ENCODE results near the gene PRKAR2B. TPM values are rescaled to one million over a fixed set of nuclear protein-coding genes. Genes with fewer than 3 reads are reported as not detected.

Gene PRKAR2B
- total RNA-seq, 1 donor from 2014 or later = 7.9 TPM

DNA sequence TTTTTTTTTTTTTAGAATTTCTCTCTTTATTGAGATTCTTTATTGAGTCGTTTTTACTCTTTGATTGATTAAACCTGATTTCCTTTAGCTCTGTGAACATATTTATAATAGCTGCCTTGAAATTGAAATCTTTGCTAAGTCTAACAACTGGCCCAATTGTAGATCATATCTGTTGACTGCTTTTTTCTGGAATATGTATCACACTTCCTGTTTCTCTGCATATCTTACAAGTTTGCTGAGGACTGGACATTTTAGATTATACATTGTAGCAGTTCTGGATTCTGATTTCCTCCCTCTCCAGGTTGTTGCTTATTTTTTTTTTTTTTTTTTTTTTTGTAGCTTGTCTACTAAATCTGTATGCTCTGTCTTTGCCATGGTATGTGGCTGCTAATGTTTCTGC, 56.3 kb downstream of the PRKAR2B start:
- DNase-seq (no peak), ATAC-seq (no peak)
- Histone ChIP-seq H3K27ac (no peak overlapping the region), H3K4me3 (no peak overlapping the region), H3K36me3 (no peaks in the 10 kb centered on the region), H3K4me1 (no peaks in the 10 kb centered on the region), H3K27me3 (no peaks in the 10 kb centered on the region), H3K9me3 (no peaks in the 10 kb centered on the region)
- intact Hi-C loops (cut with DNase I) = no loop called here
- TF ChIP-seq, protein P1, sequence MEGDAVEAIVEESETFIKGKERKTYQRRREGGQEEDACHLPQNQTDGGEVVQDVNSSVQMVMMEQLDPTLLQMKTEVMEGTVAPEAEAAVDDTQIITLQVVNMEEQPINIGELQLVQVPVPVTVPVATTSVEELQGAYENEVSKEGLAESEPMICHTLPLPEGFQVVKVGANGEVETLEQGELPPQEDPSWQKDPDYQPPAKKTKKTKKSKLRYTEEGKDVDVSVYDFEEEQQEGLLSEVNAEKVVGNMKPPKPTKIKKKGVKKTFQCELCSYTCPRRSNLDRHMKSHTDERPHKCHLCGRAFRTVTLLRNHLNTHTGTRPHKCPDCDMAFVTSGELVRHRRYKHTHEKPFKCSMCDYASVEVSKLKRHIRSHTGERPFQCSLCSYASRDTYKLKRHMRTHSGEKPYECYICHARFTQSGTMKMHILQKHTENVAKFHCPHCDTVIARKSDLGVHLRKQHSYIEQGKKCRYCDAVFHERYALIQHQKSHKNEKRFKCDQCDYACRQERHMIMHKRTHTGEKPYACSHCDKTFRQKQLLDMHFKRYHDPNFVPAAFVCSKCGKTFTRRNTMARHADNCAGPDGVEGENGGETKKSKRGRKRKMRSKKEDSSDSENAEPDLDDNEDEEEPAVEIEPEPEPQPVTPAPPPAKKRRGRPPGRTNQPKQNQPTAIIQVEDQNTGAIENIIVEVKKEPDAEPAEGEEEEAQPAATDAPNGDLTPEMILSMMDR (IDR thresholded peaks at IDR 0.05) = no peak

DNA sequence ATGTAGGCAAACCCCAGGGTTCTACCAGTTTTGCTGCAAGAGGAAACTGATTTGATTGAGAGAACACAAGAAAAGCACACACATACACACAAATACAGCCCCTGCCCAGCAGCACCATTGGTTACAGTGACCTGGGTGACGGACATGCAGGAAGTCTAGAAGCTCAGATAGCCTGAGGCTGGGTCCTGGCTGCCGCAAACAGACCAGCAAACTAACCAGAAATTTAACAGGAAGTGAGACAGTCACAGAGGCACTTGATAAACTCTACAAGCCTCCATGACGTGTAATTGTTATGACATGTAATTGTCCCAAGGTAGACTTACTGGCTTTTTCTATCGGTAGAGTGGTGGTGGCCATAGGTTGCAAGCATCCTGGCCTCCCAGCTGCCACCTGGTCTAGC, 58.9 kb downstream of the PRKAR2B start:
- Histone ChIP-seq H3K9me3 (no peaks in the 10 kb centered on the region), H3K36me3 (no peaks in the 10 kb centered on the region), H3K4me3 (no peak overlapping the region), H3K4me1 (no peaks in the 10 kb centered on the region), H3K27ac (no peak overlapping the region), H3K27me3 (no peaks in the 10 kb centered on the region)
- TF ChIP-seq, protein P1 (IDR thresholded peaks at IDR 0.05) = no peak
- no peak for DNase-seq
- peak; percentile 58 for ATAC-seq
- intact Hi-C loops (cut with DNase I) = no loop called here

DNA sequence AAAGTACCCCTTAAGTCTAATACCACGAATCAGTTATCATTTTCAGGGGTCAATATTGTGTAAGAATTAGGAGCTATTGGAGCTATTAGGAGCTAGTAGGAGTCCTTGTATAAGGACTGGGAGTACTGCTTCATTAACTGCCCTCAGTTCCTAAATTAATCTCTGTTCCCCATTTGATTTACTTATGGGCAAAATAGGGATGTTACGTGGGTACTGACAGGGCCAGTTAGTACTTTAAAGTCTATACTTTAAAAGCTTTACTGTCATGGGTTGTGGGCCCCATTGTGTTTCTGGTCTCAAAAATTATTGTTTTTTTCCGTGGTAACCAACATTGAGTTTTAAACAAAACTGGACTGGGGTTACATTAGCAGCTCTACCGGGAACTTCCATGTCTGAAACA, 60.3 kb downstream of the PRKAR2B start:
- no peak overlapping the region for H3K27ac ChIP-seq
- H3K36me3 ChIP-seq = no peaks in the 10 kb centered on the region
- TF ChIP-seq, protein P1 (IDR thresholded peaks at IDR 0.05) = no peak
- no peaks in the 10 kb centered on the region for H3K9me3 ChIP-seq
- H3K4me1 ChIP-seq = no peaks in the 10 kb centered on the region
- H3K4me3 ChIP-seq = no peak overlapping the region
- DNase-seq = no peak
- no peak for ATAC-seq
- H3K27me3 ChIP-seq = no peaks in the 10 kb centered on the region
- intact Hi-C loops (cut with DNase I) = no loop called here

DNA sequence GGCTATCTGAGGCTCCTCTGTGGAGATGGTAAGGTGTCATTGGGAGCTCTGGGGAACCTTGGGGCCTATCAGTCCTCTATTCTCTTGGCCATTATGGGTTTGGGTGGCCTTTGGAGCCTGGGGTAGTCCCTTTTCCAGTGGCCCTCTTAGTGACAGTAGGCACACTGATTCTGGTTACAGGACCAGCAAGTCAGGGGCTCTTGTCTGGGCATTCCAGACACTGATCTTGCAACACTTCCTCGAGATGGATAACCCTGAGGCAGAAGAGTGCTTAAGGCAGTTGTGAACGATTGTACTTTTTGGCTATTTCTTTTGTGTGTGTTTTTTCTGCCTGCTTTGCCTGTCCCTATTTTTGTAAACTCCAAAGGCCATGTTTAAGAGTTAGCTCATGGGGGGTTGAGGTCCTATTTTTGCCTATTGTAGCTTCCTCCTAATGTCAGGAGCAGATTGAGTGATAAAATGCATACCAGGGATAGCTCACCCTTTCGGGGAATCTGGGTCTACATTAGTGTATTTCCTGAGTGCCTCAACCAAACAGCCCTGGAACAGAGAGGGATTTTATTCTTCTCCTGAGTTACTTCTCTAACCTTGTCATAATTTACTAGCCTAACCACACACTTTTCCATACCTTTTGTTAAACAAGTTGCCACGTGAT, 61.2 kb downstream of the PRKAR2B start:
- no peaks in the 10 kb centered on the region for H3K36me3 ChIP-seq
- no peak for DNase-seq
- TF ChIP-seq, protein P1 (IDR thresholded peaks at IDR 0.05) = no peak
- no peak for ATAC-seq
- H3K4me3 ChIP-seq = no peak overlapping the region
- no peaks in the 10 kb centered on the region for H3K9me3 ChIP-seq
- no peaks in the 10 kb centered on the region for H3K4me1 ChIP-seq
- H3K27ac ChIP-seq = no peak overlapping the region
- H3K27me3 ChIP-seq = no peaks in the 10 kb centered on the region
- intact Hi-C loops (cut with DNase I) = no loop called here

DNA sequence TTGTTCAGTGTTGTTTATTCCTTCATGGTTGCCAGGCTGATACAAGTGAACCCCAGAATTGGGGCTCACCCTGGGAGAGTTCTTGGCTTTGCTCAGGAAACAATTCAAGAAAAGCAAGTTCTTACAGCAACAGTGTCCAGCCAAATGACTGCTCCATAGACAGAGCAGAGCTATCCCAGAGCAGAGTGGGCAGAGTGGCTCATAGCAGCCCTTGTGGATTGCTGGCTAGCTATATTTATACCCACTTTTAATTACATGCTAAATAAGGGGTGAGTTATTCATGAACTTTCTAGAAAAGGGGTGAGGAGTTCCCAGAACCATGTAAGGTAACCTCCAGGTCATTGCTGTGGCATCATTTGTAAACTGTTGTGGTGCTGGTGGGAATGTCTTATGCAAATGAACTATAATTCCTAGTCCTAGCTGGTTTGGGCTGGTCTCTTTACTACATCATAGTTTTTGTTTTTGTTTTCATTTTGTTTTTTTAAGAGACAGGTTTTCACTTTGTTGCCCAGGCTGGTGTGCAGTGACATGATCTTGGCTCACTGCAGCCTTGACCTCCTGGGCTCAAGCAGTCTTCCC, 64.4 kb downstream of the PRKAR2B start:
- ATAC-seq (no peak), DNase-seq (no peak)
- H3K9me3 ChIP-seq = no peaks in the 10 kb centered on the region
- no peak overlapping the region for H3K27ac ChIP-seq
- H3K36me3 ChIP-seq = no peaks in the 10 kb centered on the region
- intact Hi-C loops (cut with DNase I) = no loop called here
- H3K27me3 ChIP-seq = no peaks in the 10 kb centered on the region
- TF ChIP-seq, protein P1 (IDR thresholded peaks at IDR 0.05) = no peak
- no peak overlapping the region for H3K4me3 ChIP-seq
- H3K4me1 ChIP-seq = no peaks in the 10 kb centered on the region

Measured in upper lobe of right lung (tissue), 1 donor.